SK-N-MC (cell line): ENCODE measurements around the gene GPC1.

Source experiments
- DNase-seq: peaks from one replicate; pipeline ENCODE4 v3.0.0-alpha.2; 2011; ENCODE audit warnings: low read depth, low spot score
- H3K27ac ChIP-seq: fragments of 200-600 bp; sonication (generic); 2 replicates; pipeline ENCODE4 v1.5.1; 2016; ENCODE audit warnings: mixed run types
- H3K36me3 ChIP-seq: fragments of 200-600 bp; sonication (generic); 2 replicates; pipeline ENCODE4 v1.6.1; 2017; ENCODE audit warnings: antibody characterized with exemption, low read length, mixed read lengths; ENCODE audit not compliant: insufficient read depth
- H3K4me3 ChIP-seq: fragments of 200-600 bp; sonication (generic); 2 replicates; pipeline ENCODE4 v1.5.1; 2016
- H3K9ac ChIP-seq: fragments of 200-600 bp; sonication (generic); 2 replicates; pipeline ENCODE4 v1.8.0; 2017; ENCODE audit warnings: mixed run types, mixed read lengths; ENCODE audit not compliant: insufficient read length
- H3K9me3 ChIP-seq: fragments of 200-600 bp; sonication (generic); 2 replicates; pipeline ENCODE4 v1.6.1; 2017; ENCODE audit warnings: low read depth, mild to moderate bottlenecking, antibody characterized with exemption, low read length, moderate library complexity, mixed read lengths
- EZH2 ChIP-seq: fragments of 200-600 bp; sonication (generic); IDR thresholded peaks from one replicate; pipeline ENCODE4 v1.6.1; 2017; ENCODE audit warnings: antibody characterized with exemption
- FOXP2 ChIP-seq: optimal IDR thresholded peaks from 2 replicates; pipeline ENCODE3; 2011; ENCODE audit warnings: mild to moderate bottlenecking, moderate library complexity; ENCODE audit not compliant: insufficient read depth; ENCODE audit errors: extremely low read length, control extremely low read depth
- POLR2AphosphoS5 ChIP-seq: IDR thresholded peaks from 2 replicates; pipeline ENCODE4 v1.6.1; 2012; ENCODE audit warnings: mild to moderate bottlenecking, low read depth, low read length, borderline replicate concordance

The GPC1 gene

DNA sequence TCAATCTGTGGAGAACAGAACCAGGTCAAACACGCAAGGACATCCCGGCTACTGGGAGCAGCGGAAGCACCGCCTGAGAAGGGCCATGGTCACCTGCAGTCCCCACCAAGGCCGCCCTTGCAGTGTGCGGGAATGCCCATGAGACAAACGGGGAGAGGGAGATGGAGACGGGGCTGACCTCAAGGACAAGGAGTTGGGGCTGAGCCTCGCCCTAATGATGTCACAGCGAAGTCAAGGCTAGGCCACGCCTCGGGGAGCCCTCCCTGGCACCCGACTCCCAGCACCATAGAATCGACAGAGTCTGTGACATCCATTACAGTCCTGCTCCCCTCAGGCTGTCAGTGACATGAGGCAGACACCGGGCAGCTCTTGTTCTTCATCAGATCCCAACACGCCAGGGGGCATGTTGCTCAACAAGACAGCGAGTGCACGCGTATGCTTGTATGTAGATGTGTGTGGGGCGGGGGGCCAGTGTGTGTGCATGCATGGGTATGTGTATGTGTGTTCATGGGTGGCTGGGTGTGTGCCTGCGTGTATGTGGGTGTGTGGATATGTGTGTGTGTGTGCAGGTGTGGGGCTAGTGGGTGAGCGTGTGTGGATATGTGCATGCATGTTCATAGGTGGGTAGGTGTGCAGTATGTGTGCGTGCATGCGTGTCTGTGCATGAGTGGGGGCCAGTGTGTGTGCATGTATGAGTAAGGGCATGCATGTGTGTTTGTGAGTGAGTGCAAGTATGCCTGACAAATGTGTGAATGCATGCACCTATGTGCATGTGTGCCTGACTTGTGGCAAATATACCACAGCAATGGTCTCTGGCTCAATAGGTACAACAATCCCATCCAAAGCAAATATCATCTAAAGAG, 65.3 kb downstream of the GPC1 start:
- no peak for TF ChIP-seq FOXP2
- no peak for TF ChIP-seq EZH2
- TF ChIP-seq POLR2AphosphoS5, result no peak
- Histone ChIP-seq H3K36me3 (no peaks in the 10 kb centered on the region), H3K9me3 (no peaks in the 10 kb centered on the region), H3K4me3 (no peak overlapping the region), H3K9ac (no peak overlapping the region), H3K27ac (no peak overlapping the region)
- DNase-seq, result no peak

DNA sequence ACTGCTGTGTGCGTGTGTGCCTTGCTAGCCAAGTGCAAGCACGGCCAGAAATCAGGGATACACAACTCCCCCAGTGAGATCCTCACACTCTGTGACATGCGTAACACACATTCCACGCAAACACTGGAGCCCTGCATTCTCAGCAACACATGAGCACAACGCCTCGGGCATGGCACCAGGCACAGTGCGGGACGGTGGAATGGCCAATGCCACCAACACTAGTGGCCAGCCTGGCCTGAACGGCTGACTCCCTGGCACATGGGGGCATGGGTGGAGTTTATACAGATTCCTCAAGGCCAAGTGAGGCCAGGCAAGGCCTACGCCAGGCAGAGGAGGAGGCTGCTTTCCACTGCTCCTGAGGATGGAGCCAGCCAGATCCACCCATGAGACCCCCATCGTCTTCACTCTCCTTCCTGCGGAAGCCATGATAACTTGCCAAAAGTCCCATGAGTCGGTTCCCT, 66.1 kb downstream of the GPC1 start:
- no peak for DNase-seq
- H3K27ac ChIP-seq, result no peak overlapping the region
- no peaks in the 10 kb centered on the region for H3K36me3 ChIP-seq
- no peaks in the 10 kb centered on the region for H3K9me3 ChIP-seq
- H3K9ac ChIP-seq, result no peak overlapping the region
- TF ChIP-seq POLR2AphosphoS5 (no peak), EZH2 (no peak), FOXP2 (no peak)
- no peak overlapping the region for H3K4me3 ChIP-seq

DNA sequence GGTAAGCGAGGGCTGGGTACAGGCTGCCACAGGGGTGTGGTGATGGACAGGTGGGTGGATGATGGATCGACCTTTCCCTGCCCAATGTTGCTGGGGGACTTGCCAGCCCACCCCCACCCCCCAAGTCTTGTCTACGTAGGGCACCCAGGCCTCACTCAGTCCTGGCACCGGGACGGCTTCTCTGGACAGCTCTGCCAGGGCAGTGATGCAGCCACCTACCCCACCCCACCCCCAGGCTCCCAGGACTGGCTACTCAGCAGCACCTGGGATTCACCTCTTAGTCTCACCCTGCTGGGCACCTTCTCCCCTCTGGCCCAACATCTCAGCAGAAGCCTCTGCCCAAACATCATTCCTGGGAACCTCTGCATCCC, 66.6 kb downstream of the GPC1 start:
- no peak overlapping the region for H3K9ac ChIP-seq
- H3K27ac ChIP-seq, result no peak overlapping the region
- no peaks in the 10 kb centered on the region for H3K36me3 ChIP-seq
- H3K4me3 ChIP-seq, result no peak overlapping the region
- no peak for TF ChIP-seq POLR2AphosphoS5
- no peak for TF ChIP-seq EZH2
- TF ChIP-seq FOXP2, result no peak
- DNase-seq, result no peak
- H3K9me3 ChIP-seq, result no peaks in the 10 kb centered on the region

DNA sequence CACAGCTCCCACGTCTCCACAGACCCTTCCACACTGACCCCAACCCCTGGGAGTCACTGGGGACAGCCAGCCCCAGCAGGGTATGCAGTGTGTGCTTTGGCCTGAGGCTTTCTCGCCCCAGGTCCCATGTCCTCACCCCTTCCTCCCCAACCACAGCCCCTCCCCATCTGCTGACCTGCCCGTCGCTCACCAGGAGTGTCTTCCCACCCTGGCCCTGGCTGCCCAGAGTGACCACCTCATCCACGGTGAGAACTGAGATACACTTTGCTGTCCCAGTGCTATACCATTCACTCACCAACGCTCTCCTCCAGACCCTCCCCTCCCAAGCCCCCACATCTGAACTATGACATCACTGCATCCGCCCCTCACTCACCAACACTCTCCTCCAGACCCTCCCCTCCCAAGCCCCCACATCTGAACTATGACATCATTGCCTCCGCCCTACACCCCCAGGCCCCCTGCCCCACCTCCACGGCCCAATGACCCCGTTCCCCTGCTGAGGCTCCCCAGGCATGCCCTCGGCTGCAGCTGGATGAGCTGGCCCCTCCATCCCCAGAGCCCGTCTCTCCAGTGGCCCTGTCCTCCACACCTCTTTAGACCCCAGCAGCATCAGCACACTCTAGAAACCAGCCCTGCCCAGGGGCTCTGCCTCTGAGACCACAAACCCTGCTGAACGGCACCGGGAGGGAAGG, 67.1 kb downstream of the GPC1 start:
- Histone ChIP-seq H3K9ac (no peak overlapping the region), H3K27ac (no peak overlapping the region), H3K4me3 (no peak overlapping the region), H3K36me3 (no peaks in the 10 kb centered on the region), H3K9me3 (no peaks in the 10 kb centered on the region)
- no peak for TF ChIP-seq EZH2
- no peak for TF ChIP-seq FOXP2
- no peak for TF ChIP-seq POLR2AphosphoS5
- DNase-seq, result no peak

DNA sequence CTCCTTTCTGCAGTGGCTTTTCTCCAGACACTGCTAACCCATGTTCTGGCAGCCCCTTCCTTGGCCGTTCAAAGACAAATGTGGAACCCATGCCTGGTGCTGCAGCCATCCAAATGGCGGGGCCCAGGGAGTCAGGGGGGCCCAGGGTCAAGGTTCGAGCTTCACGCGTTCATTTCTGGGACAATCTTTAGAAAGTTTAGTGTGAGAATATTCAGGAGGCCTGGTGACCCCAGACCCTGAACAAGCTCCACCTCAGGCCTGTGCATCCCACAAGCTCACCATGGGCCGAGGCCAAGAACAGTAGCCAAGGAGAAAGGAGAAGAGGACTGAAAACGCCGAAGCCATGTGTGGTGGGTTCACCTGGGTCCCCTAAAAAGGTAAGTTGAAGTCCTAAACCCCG, 67.9 kb downstream of the GPC1 start:
- TF ChIP-seq FOXP2, result no peak
- TF ChIP-seq POLR2AphosphoS5, result no peak
- TF ChIP-seq EZH2, result no peak
- no peaks in the 10 kb centered on the region for H3K36me3 ChIP-seq
- no peak overlapping the region for H3K9ac ChIP-seq
- no peak for DNase-seq
- no peaks in the 10 kb centered on the region for H3K9me3 ChIP-seq
- no peak overlapping the region for H3K4me3 ChIP-seq
- no peak overlapping the region for H3K27ac ChIP-seq

DNA sequence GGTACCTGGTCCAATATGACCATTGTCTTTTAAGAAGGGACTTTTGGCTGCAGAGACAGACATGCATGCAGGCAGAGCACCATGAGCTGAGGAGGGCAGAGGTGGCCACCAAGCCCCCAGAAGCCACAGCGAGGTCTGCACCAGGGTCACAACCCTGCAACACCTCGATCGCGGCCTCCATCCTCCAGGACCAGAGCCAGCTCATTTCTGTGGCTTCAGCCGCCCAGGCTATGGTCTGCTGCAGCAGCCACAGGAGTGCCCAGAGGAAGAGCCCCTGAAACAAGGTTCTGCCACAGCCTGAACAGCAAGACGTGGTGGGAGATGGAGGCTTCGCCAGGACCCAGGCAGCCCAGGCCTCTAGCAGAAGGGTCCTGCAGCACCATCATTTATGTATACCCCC, 68.4 kb downstream of the GPC1 start:
- Histone ChIP-seq H3K27ac (no peak overlapping the region), H3K4me3 (no peak overlapping the region), H3K9ac (no peak overlapping the region), H3K36me3 (no peaks in the 10 kb centered on the region), H3K9me3 (no peaks in the 10 kb centered on the region)
- no peak for DNase-seq
- TF ChIP-seq EZH2, result no peak
- no peak for TF ChIP-seq POLR2AphosphoS5
- no peak for TF ChIP-seq FOXP2

DNA sequence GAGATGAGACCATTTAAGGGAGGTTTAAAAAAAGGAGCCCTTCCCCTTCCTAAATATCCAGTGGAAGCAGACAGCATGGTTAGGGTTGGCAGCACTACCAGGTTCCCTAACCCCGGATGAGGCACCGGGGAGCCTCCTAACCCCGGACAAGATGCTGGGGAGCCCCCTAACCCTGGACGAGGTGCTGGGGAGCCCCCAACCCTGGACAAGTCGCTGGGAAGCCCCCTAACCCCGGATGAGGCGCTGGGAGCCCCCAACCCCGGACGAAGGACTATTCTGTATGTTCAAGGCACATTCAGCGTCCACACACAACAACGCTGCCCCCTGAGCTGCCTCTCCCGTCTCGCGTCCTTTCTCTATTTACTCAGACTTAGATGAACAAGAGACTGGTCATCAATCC, 70.4 kb downstream of the GPC1 start:
- Histone ChIP-seq H3K9ac (no peak overlapping the region), H3K27ac (no peak overlapping the region), H3K9me3 (no peaks in the 10 kb centered on the region), H3K36me3 (no peaks in the 10 kb centered on the region), H3K4me3 (no peak overlapping the region)
- TF ChIP-seq FOXP2 (no peak), EZH2 (no peak), POLR2AphosphoS5 (no peak)
- DNase-seq, result no peak

DNA sequence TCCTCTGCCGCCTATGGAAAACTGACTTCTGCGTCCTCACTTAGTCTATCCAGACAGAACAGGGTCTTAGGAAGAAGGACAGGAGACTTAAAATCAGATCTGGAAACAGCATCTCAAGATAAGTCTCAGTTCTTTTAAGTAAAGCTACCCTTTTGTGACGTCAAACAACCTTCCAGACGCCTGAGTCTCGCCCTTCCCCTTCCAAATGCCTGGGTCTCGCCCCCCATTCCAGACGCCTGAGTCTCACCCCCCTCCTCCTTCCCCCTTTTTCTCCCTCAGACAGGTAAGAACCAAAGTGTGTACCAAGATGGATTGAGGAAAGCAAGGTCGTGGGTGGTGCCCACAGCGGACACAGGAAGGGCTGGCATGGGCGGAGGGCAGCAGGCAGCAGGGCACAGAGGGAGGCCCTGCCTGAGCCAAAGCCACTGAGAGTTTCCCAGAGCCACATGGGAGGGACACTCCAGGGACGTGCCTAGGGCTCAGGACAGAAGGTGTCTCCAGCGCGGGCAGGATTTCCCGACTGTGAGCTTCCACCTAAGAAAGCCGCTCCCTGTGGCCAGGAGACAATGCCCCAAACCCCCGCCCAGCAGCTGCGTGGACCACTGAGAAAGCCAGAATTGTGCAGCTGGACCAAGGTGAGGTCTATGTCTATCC, 71.1 kb downstream of the GPC1 start:
- Histone ChIP-seq H3K4me3 (no peak overlapping the region), H3K9ac (no peak overlapping the region), H3K27ac (no peak overlapping the region), H3K36me3 (no peaks in the 10 kb centered on the region), H3K9me3 (no peaks in the 10 kb centered on the region)
- DNase-seq, result no peak
- TF ChIP-seq FOXP2, result no peak
- no peak for TF ChIP-seq POLR2AphosphoS5
- TF ChIP-seq EZH2, result no peak
